Activated CD8-positive, alpha-beta memory T cell treated with anti-CD3 and anti-CD28 coated beads for 48 hours (primary cell): Measurements from ENCODE around the gene PIEZO1.

Source experiments
- DNase-seq, 3 experiments: peaks; one replicate each; pipeline ENCODE4 v3.0.0-alpha.2; 2020; ENCODE audit warnings: low read depth in 2 of 3, low spot score in 2 of 3

PIEZO1 gene

GRCh38 chr16:88738151-88739084 is 46.6 kb downstream of the PIEZO1 start:
- no peak for DNase-seq

- DNase-seq, result peak; percentile 39 to 56 (median 47)
These were observed 47.5 kb downstream of the PIEZO1 start for GRCh38 chr16:88737298-88738150.

GRCh38 chr16:88736496-88736895 is 48.5 kb downstream of the PIEZO1 start:
- no peak for DNase-seq

GRCh38 chr16:88736088-88736487 is 48.9 kb downstream of the PIEZO1 start:
- no peak for DNase-seq

- DNase-seq, result no peak
These were observed 49.4 kb downstream of the PIEZO1 start for GRCh38 chr16:88735616-88736015.

- DNase-seq, result no peak
These were observed 49.9 kb downstream of the PIEZO1 start for GRCh38 chr16:88735121-88735520.

- no peak for DNase-seq
These were observed 50.7 kb downstream of the PIEZO1 start for GRCh38 chr16:88734361-88734728.

- no peak for DNase-seq
These were observed 51.2 kb downstream of the PIEZO1 start for GRCh38 chr16:88733630-88734360.

GRCh38 chr16:88732961-88733294 is 52.1 kb downstream of the PIEZO1 start:
- DNase-seq, result no peak

GRCh38 chr16:88732172-88732960 is 52.7 kb downstream of the PIEZO1 start:
- DNase-seq, result no peak

- no peak for DNase-seq
These were observed 53.3 kb downstream of the PIEZO1 start for GRCh38 chr16:88731699-88732098.

- DNase-seq, result no peak
These were observed 54.1 kb downstream of the PIEZO1 start for GRCh38 chr16:88730632-88731607.

GRCh38 chr16:88727871-88728270 is 57.1 kb downstream of the PIEZO1 start:
- no peak for DNase-seq

- no peak for DNase-seq
These were observed 58.0 kb downstream of the PIEZO1 start for GRCh38 chr16:88726981-88727380.

- no peak for DNase-seq
These were observed 58.6 kb downstream of the PIEZO1 start for GRCh38 chr16:88726408-88726749.

- no peak for DNase-seq
These were observed 59.2 kb downstream of the PIEZO1 start for GRCh38 chr16:88725609-88726407.

- no peak for DNase-seq
These were observed 60.0 kb downstream of the PIEZO1 start for GRCh38 chr16:88724855-88725555.

- DNase-seq, result no peak
These were observed 61.1 kb downstream of the PIEZO1 start for GRCh38 chr16:88723911-88724310.
